GM23248 (cell line): ENCODE results near the gene SON. TPM values are rescaled to one million over a fixed set of nuclear protein-coding genes. Genes with fewer than 3 reads are reported as not detected.

Experiments used
- DNase-seq: peaks from one replicate; pipeline ENCODE4 v3.0.0-alpha.2; 2015
- H2AFZ ChIP-seq: fragments of 200-600 bp; sonication (generic); 2 replicates; pipeline ENCODE4 v1.6.1; 2016; ENCODE audit warnings: antibody characterized with exemption
- H3F3A ChIP-seq: fragments of 200-600 bp; sonication (generic); 2 replicates; pipeline ENCODE4 v1.6.1; 2016; ENCODE audit warnings: mild to moderate bottlenecking, antibody characterized with exemption, mixed run types; ENCODE audit not compliant: insufficient read depth
- H3K27ac ChIP-seq: fragments of 200-600 bp; sonication (generic); 2 replicates; pipeline ENCODE4 v1.5.1; 2016; ENCODE audit warnings: mild to moderate bottlenecking
- H3K27me3 ChIP-seq: fragments of 200-600 bp; sonication (generic); replicated peaks from 2 replicates; pipeline ENCODE4 v1.6.1; 2016; ENCODE audit warnings: mild to moderate bottlenecking; ENCODE audit not compliant: insufficient read depth
- H3K36me3 ChIP-seq: fragments of 200-600 bp; sonication (generic); 2 replicates; pipeline ENCODE4 v1.6.1; 2016; ENCODE audit warnings: low read depth, mild to moderate bottlenecking
- H3K4me1 ChIP-seq: fragments of 200-600 bp; sonication (generic); 2 replicates; pipeline ENCODE4 v1.6.1; 2016; ENCODE audit warnings: mild to moderate bottlenecking; ENCODE audit not compliant: insufficient read depth
- H3K4me2 ChIP-seq: fragments of 200-600 bp; sonication (generic); one replicate; pipeline ENCODE4 v1.6.1; 2016; ENCODE audit warnings: mild to moderate bottlenecking; ENCODE audit not compliant: unreplicated experiment
- H3K4me3 ChIP-seq: fragments of 200-600 bp; sonication (generic); 2 replicates; pipeline ENCODE4 v1.5.1; 2016; ENCODE audit warnings: mild to moderate bottlenecking
- H3K79me2 ChIP-seq: fragments of 200-600 bp; sonication (generic); 2 replicates; pipeline ENCODE4 v1.6.1; 2016; ENCODE audit warnings: mild to moderate bottlenecking; ENCODE audit not compliant: insufficient read depth
- H3K9ac ChIP-seq: fragments of 200-600 bp; sonication (generic); 2 replicates; pipeline ENCODE4 v1.6.1; 2016; ENCODE audit warnings: mild to moderate bottlenecking
- H3K9me2 ChIP-seq: fragments of 200-600 bp; sonication (generic); 2 replicates; pipeline ENCODE4 v1.6.1; 2016; ENCODE audit warnings: mixed run types, mild to moderate bottlenecking, moderate library complexity; ENCODE audit not compliant: insufficient read depth
- H3K9me3 ChIP-seq: fragments of 200-600 bp; sonication (generic); one replicate; pipeline ENCODE4 v1.6.1; 2017; ENCODE audit warnings: low read depth
- H4K20me1 ChIP-seq: fragments of 200-600 bp; sonication (generic); 2 replicates; pipeline ENCODE4 v1.6.0; 2016; ENCODE audit not compliant: insufficient read depth
- EZH2 ChIP-seq: fragments of 200-600 bp; sonication (generic); IDR thresholded peaks from 2 replicates; pipeline ENCODE4 v1.6.1; 2018; ENCODE audit warnings: antibody characterized with exemption, mild to moderate bottlenecking; ENCODE audit not compliant: insufficient read depth, poor library complexity, severe bottlenecking
- EZH2phosphoT487 ChIP-seq: fragments of 200-600 bp; sonication (generic); IDR thresholded peaks from 2 replicates; pipeline ENCODE4 v1.6.1; 2018; ENCODE audit warnings: antibody characterized with exemption, moderate library complexity, mild to moderate bottlenecking, low read depth; ENCODE audit not compliant: insufficient read depth
- WGBS, 2 experiments: methylation state at CpG; one replicate each; pipeline ENCODE4 v1.1.6; 2015 to 2017; ENCODE audit warnings: low lambda C conversion rate in 2 of 2, low coverage in 1 of 2; ENCODE audit errors: missing lambda C conversion rate in 2 of 2; 5-methylcytosine and 5-hydroxymethylcytosine counted together
- in situ Hi-C: fragments of 300-500 bp; cut with MboI; formaldehyde crosslinking; loops from 2 replicates; pipeline ENCODE4 v1.15.0; 2020
- polyA plus RNA-seq: library from polyadenylated mRNA; unstranded; fragments of >200 nt; fragmentation: Nextera tagmentation; extraction: Ambion mirVana; gene quantifications from 2 replicates; pipeline ENCODE4 v1.2.1, GENCODE V29; 2016
- total RNA-seq: library from RNA; depleted of rRNA; stranded (reverse); fragments of >200 nt; shearing (Covaris generic); gene quantifications from 2 replicates; pipeline ENCODE4 v1.2.3, GENCODE V29; 2014

SON gene
- total and polyA plus RNA-seq, 2 experiments from 2014 or later: 106 to 336 TPM

DNA sequence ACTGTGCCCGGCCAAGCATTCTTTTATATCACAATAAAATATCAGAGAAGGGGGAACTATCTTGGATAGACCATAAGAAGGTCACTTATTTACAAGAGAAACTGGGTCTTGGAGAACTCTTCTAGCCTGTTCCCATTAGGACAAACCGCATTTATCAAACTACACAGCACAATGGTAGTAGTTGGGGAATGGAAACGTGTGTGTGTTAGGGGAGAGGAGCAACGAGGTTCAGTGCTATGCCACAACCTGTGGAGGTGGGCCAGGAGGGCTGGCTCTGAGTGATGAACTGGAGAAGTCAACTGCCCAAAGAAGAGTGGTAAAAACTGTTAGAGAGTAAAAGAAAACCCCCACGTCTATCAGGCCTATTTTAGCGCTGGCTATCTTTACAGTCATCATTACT is 44.1 kb downstream of the SON start:
- H3K36me3 ChIP-seq: peaks cover 19% of the 10 kb centered on the region
- no peaks in the 10 kb centered on the region for H3K9me2 ChIP-seq
- H3K4me3 ChIP-seq: peak overlapping the region; percentile 83
- no peak overlapping the region for H2AFZ ChIP-seq
- H3K4me1 ChIP-seq: peaks cover 14% of the 10 kb centered on the region
- in situ Hi-C loops: no loop called here
- H3K27me3 ChIP-seq: no peaks in the 10 kb centered on the region
- no peaks in the 10 kb centered on the region for H4K20me1 ChIP-seq
- TF ChIP-seq EZH2: no peak
- no peak for TF ChIP-seq EZH2phosphoT487
- no peaks in the 10 kb centered on the region for H3K9me3 ChIP-seq
- H3K27ac ChIP-seq: no peak overlapping the region
- peak overlapping the region; percentile 90 for H3K4me2 ChIP-seq
- H3F3A ChIP-seq: peaks cover 35% of the 10 kb centered on the region
- 73 to 75% methylated on average over 6 of the region's 6 CpGs for WGBS, 2 experiments
- H3K79me2 ChIP-seq: peaks cover 41% of the 10 kb centered on the region
- H3K9ac ChIP-seq: peak overlapping the region; percentile 91
- no peak for DNase-seq

DNA sequence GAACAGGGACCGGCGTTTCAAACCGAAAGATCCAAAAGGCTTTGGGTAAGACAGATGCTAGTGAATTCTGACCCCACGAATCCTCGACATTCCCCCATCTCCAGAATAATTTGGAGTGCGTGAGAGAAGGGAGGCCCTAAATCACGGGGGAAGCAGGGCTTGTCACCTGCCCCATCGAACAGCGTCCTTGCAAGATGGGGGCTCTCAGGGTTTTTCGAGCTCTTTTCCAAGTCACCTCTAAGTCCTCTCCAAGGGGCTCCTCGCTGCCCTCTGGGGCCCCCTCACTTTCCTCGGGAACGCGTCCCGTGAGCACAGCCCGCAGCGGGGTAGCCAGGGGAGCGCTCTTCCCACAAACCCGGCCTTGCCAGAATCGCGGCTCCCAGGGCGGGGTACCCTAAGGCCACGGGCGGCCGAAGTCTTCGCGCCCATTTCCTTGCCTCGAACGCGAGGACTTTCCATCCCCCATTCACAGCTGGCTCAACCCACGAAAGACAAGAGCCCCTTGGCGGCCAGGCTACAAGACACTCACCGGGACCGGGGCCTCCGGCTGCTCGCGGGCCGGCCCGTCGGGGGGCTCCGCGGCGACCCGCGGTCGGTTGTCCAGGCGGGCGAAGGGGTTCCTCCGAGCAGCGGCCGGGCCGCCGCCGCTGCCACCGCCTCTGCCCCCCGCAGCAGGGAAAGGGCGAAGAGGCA is 45.1 kb downstream of the SON start:
- H3K79me2 ChIP-seq: peaks cover 41% of the 10 kb centered on the region
- H3K27me3 ChIP-seq: no peaks in the 10 kb centered on the region
- H4K20me1 ChIP-seq: no peaks in the 10 kb centered on the region
- peak overlapping the region; percentile 79 for H2AFZ ChIP-seq
- peak overlapping the region; percentile 91 for H3K9ac ChIP-seq
- peak overlapping the region; percentile 83 for H3K4me3 ChIP-seq
- WGBS, 2 experiments: 2% methylated on average over 55 to 57 of the region's 57 CpGs
- H3K4me1 ChIP-seq: peaks cover 14% of the 10 kb centered on the region
- in situ Hi-C loops: no loop called here
- DNase-seq: peak; percentile 64
- peak overlapping the region; percentile 91 for H3K27ac ChIP-seq
- peaks cover 27% of the 10 kb centered on the region for H3F3A ChIP-seq
- no peaks in the 10 kb centered on the region for H3K9me2 ChIP-seq
- H3K36me3 ChIP-seq: peaks cover 19% of the 10 kb centered on the region
- peak overlapping the region; percentile 90 for H3K4me2 ChIP-seq
- H3K9me3 ChIP-seq: no peaks in the 10 kb centered on the region
- no peak for TF ChIP-seq EZH2
- no peak for TF ChIP-seq EZH2phosphoT487

DNA sequence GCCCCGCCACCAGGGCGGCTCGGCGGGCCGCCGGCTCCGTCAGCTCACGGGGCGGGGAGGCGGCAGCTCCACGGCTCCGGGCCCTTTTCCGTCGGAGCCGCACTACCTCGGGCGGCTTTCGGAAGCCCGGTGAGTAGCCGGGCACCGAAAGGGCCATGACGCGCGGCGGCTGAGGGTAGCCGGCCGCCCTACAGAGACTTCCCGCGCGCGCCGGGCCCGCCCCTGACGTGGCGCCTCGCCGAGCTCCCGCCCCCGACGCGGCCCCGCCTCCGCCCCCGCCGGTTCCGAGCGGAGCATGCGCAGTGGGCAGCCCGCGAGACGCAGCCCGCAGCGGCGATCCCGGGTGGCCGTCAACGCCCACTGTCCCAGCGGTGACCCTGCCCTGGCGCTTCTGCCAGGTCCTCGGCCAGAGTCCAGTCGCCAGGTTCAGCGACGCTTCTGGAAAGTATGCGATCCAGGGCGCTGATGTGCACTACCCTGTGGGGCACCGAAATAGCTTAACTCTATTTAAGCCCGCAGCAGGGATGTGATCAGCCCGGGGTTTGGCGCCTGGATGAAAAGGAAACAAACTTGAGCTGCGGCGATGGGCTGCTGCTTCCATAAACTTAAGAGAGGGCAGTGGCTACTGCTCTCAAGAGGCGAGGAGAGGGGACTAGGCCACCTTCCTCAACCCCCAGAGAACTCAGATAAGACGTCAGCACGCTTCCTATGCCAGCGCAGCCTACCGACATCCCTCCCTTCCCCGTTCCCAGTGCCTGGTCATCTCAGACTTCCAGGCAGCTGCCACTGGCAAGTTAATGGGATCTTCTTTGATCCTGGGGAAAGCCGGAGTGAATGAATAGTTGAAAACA is 45.9 kb downstream of the SON start, which contains the start of gene DONSON:
Gene DONSON, minus strand, starts transcription at position 200 of the 851 bp plus-strand sequence. Its CDS starts 43 bp downstream, at position 157.
- Histone ChIP-seq H3K79me2 (peaks cover 41% of the 10 kb centered on the region), H3K4me1 (peaks cover 14% of the 10 kb centered on the region), H2AFZ (peak within 1 kb of the TSS; percentile 90), H3K4me2 (peak within 1 kb of the TSS; percentile 90), H3K27me3 (no peaks in the 10 kb centered on the region), H3F3A (peaks cover 22% of the 10 kb centered on the region), H3K9me3 (no peaks in the 10 kb centered on the region), H3K9ac (peak within 1 kb of the TSS; percentile 91), H3K9me2 (no peaks in the 10 kb centered on the region), H3K27ac (peak within 1 kb of the TSS; percentile 91), H4K20me1 (no peaks in the 10 kb centered on the region), H3K4me3 (peak within 1 kb of the TSS; percentile 83), H3K36me3 (peaks cover 14% of the 10 kb centered on the region; the same call in 1 of the 2 replicates)
- peak; percentile 92 for DNase-seq
- WGBS, 2 experiments: 1 to 2% methylated on average over 37 of the region's 78 CpGs
- in situ Hi-C loops: no loop called here
- no peak for TF ChIP-seq EZH2
- no peak for TF ChIP-seq EZH2phosphoT487

DNA sequence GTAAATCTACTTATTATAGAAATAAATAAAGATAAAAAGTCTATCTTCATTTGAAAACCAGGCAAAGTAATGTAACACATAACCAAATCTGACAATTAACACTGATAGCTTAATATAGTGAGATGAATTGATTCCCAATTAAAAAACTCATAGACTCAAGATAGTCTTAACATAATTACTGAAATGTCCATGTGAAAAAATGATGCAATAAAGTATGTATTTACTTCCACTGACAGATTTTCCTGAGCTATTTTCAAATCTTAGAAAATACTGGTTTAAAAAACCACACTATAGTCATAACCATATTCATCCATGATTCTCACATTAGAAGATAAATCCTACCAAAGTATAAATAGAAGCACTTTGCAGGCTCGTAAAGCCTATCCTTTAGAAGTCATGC is 55.2 kb downstream of the SON start:
- H3K9ac ChIP-seq: no peak overlapping the region
- H4K20me1 ChIP-seq: no peaks in the 10 kb centered on the region
- H3K36me3 ChIP-seq: peaks cover 32% of the 10 kb centered on the region
- TF ChIP-seq EZH2phosphoT487: no peak
- no peak for TF ChIP-seq EZH2
- WGBS, 2 experiments: 12 to 24% methylated on average over 1 of the region's 1 CpG
- in situ Hi-C loops: no loop called here
- H3K4me3 ChIP-seq: no peak overlapping the region
- H3F3A ChIP-seq: no peaks in the 10 kb centered on the region
- H3K27ac ChIP-seq: no peak overlapping the region
- no peaks in the 10 kb centered on the region for H3K4me1 ChIP-seq
- no peak for DNase-seq
- no peaks in the 10 kb centered on the region for H3K9me3 ChIP-seq
- no peak overlapping the region for H2AFZ ChIP-seq
- no peaks in the 10 kb centered on the region for H3K27me3 ChIP-seq
- H3K9me2 ChIP-seq: no peaks in the 10 kb centered on the region
- no peaks in the 10 kb centered on the region for H3K79me2 ChIP-seq
- no peak overlapping the region for H3K4me2 ChIP-seq
